ENCODE data around the gene GUCA2B. TPM values are rescaled to one million over a fixed set of nuclear protein-coding genes. Genes with fewer than 3 reads are reported as not detected.

Gene GUCA2B
- polyA plus RNA-seq, 3 donors, result not detected

DNA sequence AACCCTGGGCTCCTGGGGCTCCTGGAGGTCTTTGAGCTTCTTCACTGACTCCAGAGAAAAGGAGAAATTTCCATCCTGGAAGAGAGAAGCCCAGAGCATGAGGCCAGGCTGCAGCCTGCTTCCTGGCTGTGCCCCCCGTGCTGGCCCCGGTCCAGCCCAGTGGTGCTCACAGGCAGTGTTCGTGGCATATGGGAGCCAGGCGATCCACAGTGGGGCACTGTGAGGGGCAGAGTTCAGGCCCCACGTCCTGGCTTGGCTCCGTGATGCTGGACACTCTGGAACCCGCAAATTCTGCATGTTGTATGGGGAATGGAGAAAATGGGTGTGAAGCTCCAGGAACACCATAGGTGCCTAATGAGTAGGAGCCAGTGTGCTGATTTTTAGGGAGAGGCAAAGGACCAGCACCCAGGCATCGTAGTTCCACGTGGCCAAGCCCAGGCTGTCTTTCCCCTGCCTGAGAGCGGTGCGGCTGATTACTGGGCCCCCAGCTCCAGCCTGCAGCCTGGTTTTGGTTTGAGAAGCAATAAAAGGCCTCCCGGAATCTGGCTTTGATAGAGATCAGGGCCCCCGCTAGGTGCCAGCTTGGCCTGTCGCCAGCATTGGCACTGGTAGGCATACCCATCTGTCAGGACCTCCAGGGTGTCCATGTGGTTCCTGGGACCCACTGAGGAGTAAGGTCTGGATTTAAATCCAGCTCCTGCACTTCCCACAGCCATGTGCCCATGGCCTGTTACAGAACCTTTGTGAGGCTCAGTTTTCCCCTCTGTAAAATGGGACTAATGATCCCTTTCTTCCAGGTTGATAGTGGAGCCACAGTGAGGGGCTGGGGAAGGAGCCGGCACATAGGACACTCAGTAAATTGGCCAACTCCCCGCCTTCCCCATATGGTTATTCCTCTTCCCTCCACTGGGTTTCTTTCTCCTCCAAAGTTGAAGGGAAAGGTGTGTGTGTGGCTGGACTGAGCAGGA, 10.6 kb downstream of the GUCA2B start:
- H3K27me3 ChIP-seq (ENCODE audit: control insufficient read depth in 2 of 2, insufficient read depth in 2 of 2, low read length in 2 of 2), result no peaks in the 10 kb centered on the region
- no peak overlapping the region for H2AFZ ChIP-seq (ENCODE audit: insufficient read depth, low read depth, low read length, poor library complexity, severe bottlenecking)
- H3K79me2 ChIP-seq (ENCODE audit: insufficient read depth, low read length), result no peaks in the 10 kb centered on the region
- H4K20me1 ChIP-seq (ENCODE audit: insufficient read depth, low read length), result no peaks in the 10 kb centered on the region
- Mint-ChIP-seq H3K27ac (no peak overlapping the region), H3K27me3 (ENCODE audit: low read depth in 3 of 3) (peaks cover 6 to 10% (median 9%) of the 10 kb centered on the region in 3 donors), H3K36me3 (no peaks in the 10 kb centered on the region), H3K9me3 (peaks cover 0 to 11% (median 8%) of the 10 kb centered on the region in 7 donors), H3K4me3 (no peak overlapping the region), H3K4me1 (peaks cover 16% of the 10 kb centered on the region)
- WGBS (ENCODE audit: insufficient coverage), result 89% methylated on average over 12 of the region's 16 CpGs
- DNase-seq, result no peak
- H3K4me2 ChIP-seq (replicated peaks; ENCODE audit: extremely low read depth, low read length, poor library complexity, severe bottlenecking), result no peak overlapping the region
- TF ChIP-seq, protein P1, sequence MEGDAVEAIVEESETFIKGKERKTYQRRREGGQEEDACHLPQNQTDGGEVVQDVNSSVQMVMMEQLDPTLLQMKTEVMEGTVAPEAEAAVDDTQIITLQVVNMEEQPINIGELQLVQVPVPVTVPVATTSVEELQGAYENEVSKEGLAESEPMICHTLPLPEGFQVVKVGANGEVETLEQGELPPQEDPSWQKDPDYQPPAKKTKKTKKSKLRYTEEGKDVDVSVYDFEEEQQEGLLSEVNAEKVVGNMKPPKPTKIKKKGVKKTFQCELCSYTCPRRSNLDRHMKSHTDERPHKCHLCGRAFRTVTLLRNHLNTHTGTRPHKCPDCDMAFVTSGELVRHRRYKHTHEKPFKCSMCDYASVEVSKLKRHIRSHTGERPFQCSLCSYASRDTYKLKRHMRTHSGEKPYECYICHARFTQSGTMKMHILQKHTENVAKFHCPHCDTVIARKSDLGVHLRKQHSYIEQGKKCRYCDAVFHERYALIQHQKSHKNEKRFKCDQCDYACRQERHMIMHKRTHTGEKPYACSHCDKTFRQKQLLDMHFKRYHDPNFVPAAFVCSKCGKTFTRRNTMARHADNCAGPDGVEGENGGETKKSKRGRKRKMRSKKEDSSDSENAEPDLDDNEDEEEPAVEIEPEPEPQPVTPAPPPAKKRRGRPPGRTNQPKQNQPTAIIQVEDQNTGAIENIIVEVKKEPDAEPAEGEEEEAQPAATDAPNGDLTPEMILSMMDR (IDR thresholded peaks at IDR 0.05), result no peak
- H3K9me3 ChIP-seq (replicated peaks in 1 of 2; ENCODE audit: control insufficient read depth in 1 of 2, insufficient read depth in 1 of 2, low read length in 2 of 2), result no peaks in the 10 kb centered on the region
- no peak overlapping the region for H3K27ac ChIP-seq (ENCODE audit: low read depth in 1 of 2, low read length in 2 of 2)
- H3K4me3 ChIP-seq (replicated peaks in 1 of 3; ENCODE audit: low read depth in 2 of 3, low read length in 3 of 3), result no peak overlapping the region
- intact Hi-C loops (cut with micrococcal nuclease), result no loop called here
- H3K4me1 ChIP-seq (ENCODE audit: control insufficient read depth in 1 of 2, insufficient read depth in 2 of 2, low read length in 2 of 2), result peaks cover 6 to 18% of the 10 kb centered on the region in 2 donors
- no peaks in the 10 kb centered on the region for H3K36me3 ChIP-seq (replicated peaks in 1 of 2; ENCODE audit: control insufficient read depth in 1 of 2, insufficient read depth in 2 of 2, low read length in 2 of 2)
- H3K9ac ChIP-seq (ENCODE audit: insufficient read depth, low read length, poor library complexity, severe bottlenecking), result no peak overlapping the region

DNA sequence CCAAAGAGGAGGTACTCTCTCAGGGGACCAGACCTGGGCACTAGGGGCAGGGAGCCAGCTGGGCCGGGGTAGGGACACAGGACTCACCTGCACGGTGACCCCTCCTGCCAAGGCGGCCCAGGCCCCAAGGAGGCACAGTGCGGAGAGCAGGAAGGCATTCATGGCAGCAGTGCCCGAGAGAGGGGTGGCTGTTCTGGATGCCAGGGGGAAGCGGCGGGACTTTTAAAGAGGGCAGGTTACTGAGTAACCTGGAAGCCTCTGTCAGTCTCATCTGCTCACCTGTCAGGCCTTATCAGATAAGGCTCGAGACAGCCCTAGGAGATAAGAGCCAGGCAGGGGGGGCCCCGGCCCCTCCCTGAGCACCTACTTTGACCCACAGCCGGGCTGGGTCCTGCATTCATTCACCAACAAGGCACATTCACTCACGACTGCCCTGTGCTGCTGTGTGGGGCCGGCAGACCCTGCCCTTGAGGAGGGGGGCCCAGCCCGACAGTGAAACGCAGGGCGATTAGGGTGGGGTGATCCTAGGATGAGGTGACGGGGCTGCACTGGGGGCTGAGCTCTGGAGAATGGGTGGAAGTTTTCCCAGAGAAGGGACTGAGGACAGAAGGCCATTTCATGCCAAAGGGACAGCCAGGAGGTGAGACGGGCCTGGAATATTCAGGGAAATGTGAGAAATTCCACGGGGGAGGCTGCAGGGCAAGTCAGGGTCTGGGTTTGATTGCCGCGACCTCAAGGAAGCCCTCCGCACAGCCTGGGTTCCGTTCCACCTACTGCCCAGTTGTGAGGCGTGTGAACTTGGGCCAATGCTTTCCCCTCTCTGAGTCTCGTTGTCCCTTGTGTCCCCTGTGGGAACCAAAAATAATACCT, 11.6 kb downstream of the GUCA2B start, which contains the start of gene GUCA2A:
Gene GUCA2A (minus strand): TSS at position 195 of the 870 bp plus-strand sequence. CDS start 33 bp downstream, at position 162.
- H3K27ac Mint-ChIP-seq, result no peak within 1 kb of the TSS
- Histone ChIP-seq H3K4me3 (replicated peaks in 1 of 3; ENCODE audit: low read depth in 2 of 3, low read length in 3 of 3) (no peak within 1 kb of the TSS), H2AFZ (ENCODE audit: insufficient read depth, low read depth, low read length, poor library complexity, severe bottlenecking) (no peak within 1 kb of the TSS), H3K27me3 (ENCODE audit: control insufficient read depth in 2 of 2, insufficient read depth in 2 of 2, low read length in 2 of 2) (no peaks in the 10 kb centered on the region), H3K79me2 (ENCODE audit: insufficient read depth, low read length) (no peaks in the 10 kb centered on the region), H3K9me3 (replicated peaks in 1 of 2; ENCODE audit: control insufficient read depth in 1 of 2, insufficient read depth in 1 of 2, low read length in 2 of 2) (no peaks in the 10 kb centered on the region), H3K36me3 (replicated peaks in 1 of 2; ENCODE audit: control insufficient read depth in 1 of 2, insufficient read depth in 2 of 2, low read length in 2 of 2) (no peaks in the 10 kb centered on the region), H4K20me1 (ENCODE audit: insufficient read depth, low read length) (no peaks in the 10 kb centered on the region), H3K4me1 (ENCODE audit: control insufficient read depth in 1 of 2, insufficient read depth in 2 of 2, low read length in 2 of 2) (peaks cover 6 to 19% of the 10 kb centered on the region in 2 donors), H3K9ac (ENCODE audit: insufficient read depth, low read length, poor library complexity, severe bottlenecking) (no peak within 1 kb of the TSS), H3K4me2 (replicated peaks; ENCODE audit: extremely low read depth, low read length, poor library complexity, severe bottlenecking) (no peak within 1 kb of the TSS), H3K27ac (ENCODE audit: low read depth in 1 of 2, low read length in 2 of 2) (no peak within 1 kb of the TSS)
- TF ChIP-seq, protein P1 (IDR thresholded peaks at IDR 0.05), result no peak
- peak within 1 kb of the TSS in 1 of 2 donors; percentile 43 for H3K4me3 Mint-ChIP-seq
- no peak for DNase-seq
- H3K4me1 Mint-ChIP-seq, result peaks cover 16% of the 10 kb centered on the region
- H3K36me3 Mint-ChIP-seq, result no peaks in the 10 kb centered on the region
- 97% methylated on average over 19 of the region's 24 CpGs for WGBS (ENCODE audit: insufficient coverage)
- intact Hi-C loops (cut with micrococcal nuclease), result no loop called here
- peaks cover 0 to 10% (median 8%) of the 10 kb centered on the region in 7 donors for H3K9me3 Mint-ChIP-seq
- H3K27me3 Mint-ChIP-seq (ENCODE audit: low read depth in 3 of 3), result peaks cover 5 to 9% (median 6%) of the 10 kb centered on the region in 3 donors
